Psoas muscle (tissue), 8 donors: ENCODE measurements around the gene ELOA2. TPM values are rescaled to one million over a fixed set of nuclear protein-coding genes. Genes with fewer than 3 reads are reported as not detected.
A peak's percentile ranks its signal among the peaks of the same experiment; 100 is the strongest.

Experiments used
- ATAC-seq, 4 donors: fragments of 200-7000 bp; cut with Tn5 transposase; one replicate each; pipeline ENCODE4 v1.9.1; 2020; ENCODE audit warnings: moderate library complexity in 3 of 4, mild to moderate bottlenecking in 2 of 4
- DNase-seq, 2 donors: peaks; one replicate each; pipeline ENCODE4 v3.0.0-alpha.2; 2020
- H3K27ac ChIP-seq: fragments of 200-600 bp; one replicate; pipeline ENCODE4 v1.8.0; 2022
- H3K27me3 ChIP-seq, 3 donors: fragments of 200-600 bp in 1 of 3; one replicate each; pipeline versions ENCODE4 v1.6.1 to v1.8.0; 2013 to 2022; ENCODE audit warnings: low read length in 2 of 3, mild to moderate bottlenecking in 2 of 3, moderate library complexity in 1 of 3; ENCODE audit not compliant: insufficient read depth in 3 of 3
- H3K36me3 ChIP-seq, 2 donors: fragments of 200-600 bp in 1 of 2; one replicate each; pipeline versions ENCODE4 v1.6.1 to v1.8.0; 2013 to 2022; ENCODE audit warnings: low read depth in 1 of 2, mild to moderate bottlenecking in 1 of 2, moderate library complexity in 1 of 2; ENCODE audit not compliant: insufficient read depth in 1 of 2
- H3K4me1 ChIP-seq: fragments of 200-600 bp; one replicate; pipeline ENCODE4 v1.8.0; 2022
- H3K4me3 ChIP-seq: fragments of 200-600 bp; one replicate; pipeline ENCODE4 v1.8.0; 2022; ENCODE audit warnings: mild to moderate bottlenecking
- H3K9me3 ChIP-seq: fragments of 200-600 bp; one replicate; pipeline ENCODE4 v1.8.0; 2022
- WGBS, 3 donors: extraction: QIAGEN DNeasy Blood & Tissue Kit; methylation state at CpG; one replicate each; pipeline versions ENCODE4 v1.1.6 to v1.1.7; 2013; 5-methylcytosine and 5-hydroxymethylcytosine counted together
- intact Hi-C, 2 donors: fragments of 100-400 bp; cut with DNase I; formaldehyde crosslinking; loops; one replicate each; pipeline versions ENCODE4 v1.11.0 to v1.14.2; 2022
- polyA plus RNA-seq, 3 donors: library from polyadenylated mRNA; stranded (reverse); fragments of 200-250 nt; gene quantifications; one replicate each; pipeline ENCODE4 v1.2.3, GENCODE V29; 2013
- total RNA-seq, 4 donors: library from RNA; stranded (reverse); fragmentation: NEBNext Ultra II Directional in 2 of 4; extraction: Animal tissue kit (Norgen Biotek cat#: 25700) in 2 of 4; gene quantifications; one replicate each; pipeline versions ENCODE4 v1.2.1 to v1.2.4, GENCODE V29; 2021 to 2023
- TF ChIP-seq, protein P1 (sequence below): fragments of 200-600 bp; IDR thresholded peaks from one replicate; pipeline ENCODE4 v1.8.0; 2022; ENCODE audit warnings: antibody characterized with exemption
- donor health status: healthy with polysubstance abuse.
- donor health status: DM: no; HTN: no; CAD: no; lungs with moderate emphysema.
- donor health status: Bipolar disorder and iron deficiency.
- donor health status: healthy.
- donor health status: DM: yes; HTN: yes; CAD: no.
- donor health status: DM: no; HTN: no; CAD: no.
- donor health status: DM: no; HTN: no; CAD: no.
- donor health status: DM: yes; HTN: yes; CAD: no.

Gene ELOA2
- total and polyA plus RNA-seq, 7 donors, result 0.04 to 0.07 (median 0.06) TPM; not detected in 4

DNA sequence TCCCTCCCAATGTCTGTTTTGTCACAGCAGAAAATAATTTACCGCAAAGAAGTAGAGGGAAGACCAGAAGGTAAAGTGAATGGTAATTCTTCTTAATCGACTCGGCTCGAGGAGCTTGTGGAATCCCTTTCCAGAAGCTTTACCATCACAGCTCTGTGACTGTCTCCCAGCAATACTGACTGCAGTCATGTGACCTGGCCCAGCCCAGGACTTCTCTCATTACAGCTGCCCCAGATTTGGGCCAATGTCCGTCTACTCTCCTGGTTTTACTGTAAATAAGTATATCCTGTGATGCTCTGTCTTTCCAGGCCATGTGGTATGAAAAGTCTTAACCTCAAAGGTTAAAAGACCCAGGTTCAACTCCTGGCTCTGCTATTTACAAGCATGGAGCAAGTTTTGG is 18.9 kb upstream of the ELOA2 start:
- DNase-seq, result no peak
- ATAC-seq, result peak in 3 of 4 donors; percentile 88 to 91 (median 90)
- 44 to 59% (median 49%) methylated on average over 5 of the region's 5 CpGs for WGBS, 3 donors
- Histone ChIP-seq H3K4me3 (peak overlapping the region; percentile 19), H3K27ac (peak overlapping the region; percentile 58), H3K4me1 (peaks cover 4% of the 10 kb centered on the region), H3K36me3 (no peaks in the 10 kb centered on the region), H3K9me3 (no peaks in the 10 kb centered on the region), H3K27me3 (no peaks in the 10 kb centered on the region)
- TF ChIP-seq, protein P1, sequence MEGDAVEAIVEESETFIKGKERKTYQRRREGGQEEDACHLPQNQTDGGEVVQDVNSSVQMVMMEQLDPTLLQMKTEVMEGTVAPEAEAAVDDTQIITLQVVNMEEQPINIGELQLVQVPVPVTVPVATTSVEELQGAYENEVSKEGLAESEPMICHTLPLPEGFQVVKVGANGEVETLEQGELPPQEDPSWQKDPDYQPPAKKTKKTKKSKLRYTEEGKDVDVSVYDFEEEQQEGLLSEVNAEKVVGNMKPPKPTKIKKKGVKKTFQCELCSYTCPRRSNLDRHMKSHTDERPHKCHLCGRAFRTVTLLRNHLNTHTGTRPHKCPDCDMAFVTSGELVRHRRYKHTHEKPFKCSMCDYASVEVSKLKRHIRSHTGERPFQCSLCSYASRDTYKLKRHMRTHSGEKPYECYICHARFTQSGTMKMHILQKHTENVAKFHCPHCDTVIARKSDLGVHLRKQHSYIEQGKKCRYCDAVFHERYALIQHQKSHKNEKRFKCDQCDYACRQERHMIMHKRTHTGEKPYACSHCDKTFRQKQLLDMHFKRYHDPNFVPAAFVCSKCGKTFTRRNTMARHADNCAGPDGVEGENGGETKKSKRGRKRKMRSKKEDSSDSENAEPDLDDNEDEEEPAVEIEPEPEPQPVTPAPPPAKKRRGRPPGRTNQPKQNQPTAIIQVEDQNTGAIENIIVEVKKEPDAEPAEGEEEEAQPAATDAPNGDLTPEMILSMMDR, result no peak
- intact Hi-C loops, result loop anchor here (5.0 kb wide), 2 partner anchors 693 to 698 kb away; no protein-coding TSS in a partner anchor

DNA sequence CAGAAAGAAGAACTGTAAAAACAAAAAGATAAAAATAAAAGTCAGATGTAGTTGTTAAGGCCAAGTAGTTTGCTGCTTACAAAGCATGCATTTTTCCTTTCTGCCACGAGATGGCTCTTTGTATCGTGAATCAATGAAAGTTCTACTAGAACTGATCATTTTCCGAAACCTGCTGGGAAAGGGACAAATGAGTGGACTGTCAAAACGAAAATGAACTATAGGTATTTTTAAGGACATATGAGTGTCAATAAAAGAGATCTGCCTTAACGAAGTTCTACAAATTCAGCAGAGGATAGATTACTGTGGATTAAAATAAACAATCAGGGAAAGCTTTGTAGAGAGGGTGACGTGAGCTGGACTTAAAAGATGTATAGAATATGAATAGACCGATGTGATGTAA is 15.0 kb upstream of the ELOA2 start:
- Histone ChIP-seq H3K36me3 (no peaks in the 10 kb centered on the region), H3K27ac (no peak overlapping the region), H3K27me3 (no peaks in the 10 kb centered on the region), H3K4me3 (no peak overlapping the region), H3K9me3 (no peaks in the 10 kb centered on the region), H3K4me1 (peaks cover 4% of the 10 kb centered on the region)
- ATAC-seq (peak in 2 of 4 donors; percentile 45 to 54), DNase-seq (no peak)
- 32 to 39% (median 32%) methylated on average over 7 of the region's 7 CpGs for WGBS, 3 donors
- intact Hi-C loops, result loop anchor here (2.0 to 5.0 kb wide), 3 partner anchors 154 to 702 kb away; no protein-coding TSS in a partner anchor
- TF ChIP-seq, protein P1, result peak; percentile 67

DNA sequence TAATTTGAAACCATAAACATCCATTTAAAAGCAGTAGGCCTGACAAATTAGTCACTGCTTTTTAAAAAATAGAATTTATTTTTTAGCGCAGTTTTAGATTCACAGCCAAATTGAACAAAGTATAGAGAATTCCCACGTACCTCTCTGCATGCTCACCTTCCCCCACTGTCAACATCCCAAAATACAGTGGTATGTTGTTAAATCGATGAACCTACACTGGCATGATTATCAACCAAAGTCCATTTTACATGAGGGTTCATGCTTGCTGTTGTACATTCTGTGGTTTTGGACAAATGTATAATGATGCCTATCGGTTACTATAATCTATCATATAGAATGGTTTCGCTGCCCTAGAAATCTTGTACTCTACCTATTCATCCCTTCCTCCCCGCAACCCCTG is 5.6 kb upstream of the ELOA2 start:
- ATAC-seq (no peak), DNase-seq (no peak)
- WGBS, 3 donors, result 91 to 96% (median 92%) methylated on average over 6 of the region's 6 CpGs
- Histone ChIP-seq H3K9me3 (no peaks in the 10 kb centered on the region), H3K4me3 (no peak overlapping the region), H3K36me3 (no peaks in the 10 kb centered on the region), H3K27me3 (no peaks in the 10 kb centered on the region), H3K4me1 (no peaks in the 10 kb centered on the region), H3K27ac (no peak overlapping the region)
- TF ChIP-seq, protein P1, result no peak
- intact Hi-C loops, result no loop called here

DNA sequence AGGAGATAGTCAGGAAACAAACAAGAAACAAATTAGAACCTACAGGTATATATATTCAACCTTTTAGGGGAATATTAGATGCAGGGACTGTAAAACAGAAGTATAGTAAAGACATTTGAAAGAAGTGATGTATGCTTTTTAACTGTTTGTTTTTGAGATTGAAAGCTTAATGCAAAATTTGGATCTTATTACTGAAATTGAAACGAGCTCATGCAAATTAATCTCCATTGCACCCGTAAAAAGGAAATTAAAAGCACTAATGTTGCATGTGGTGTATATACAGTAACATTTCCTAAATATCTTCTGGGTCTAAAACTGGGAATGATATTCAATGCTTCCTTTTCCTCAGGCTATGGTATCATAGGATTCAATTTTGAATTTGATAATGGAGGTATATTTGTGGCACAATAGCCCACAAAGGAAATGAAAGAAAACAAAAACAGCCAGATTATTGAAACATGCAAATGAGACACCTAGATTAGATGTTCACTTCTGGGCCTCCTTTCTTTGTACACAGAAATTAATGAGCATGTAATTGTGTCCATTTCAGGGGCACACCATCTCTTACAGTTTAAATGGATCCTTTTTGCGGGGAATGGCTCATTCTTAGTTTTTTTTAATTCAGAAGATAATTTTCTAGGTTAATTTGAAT is 1.6 kb upstream of the ELOA2 start:
- Histone ChIP-seq H3K4me1 (no peaks in the 10 kb centered on the region), H3K36me3 (no peaks in the 10 kb centered on the region), H3K4me3 (no peak overlapping the region), H3K27ac (no peak overlapping the region), H3K27me3 (no peaks in the 10 kb centered on the region), H3K9me3 (no peaks in the 10 kb centered on the region)
- intact Hi-C loops, result no loop called here
- 86 to 91% (median 88%) methylated on average over 3 of the region's 3 CpGs for WGBS, 3 donors
- ATAC-seq (no peak), DNase-seq (no peak)
- TF ChIP-seq, protein P1, result no peak
